SK-N-SH (cell line): ENCODE measurements around the gene COX6A1.

Experiments used
- CTCF ChIP-seq: fragments of 200-600 bp; sonication (generic); IDR thresholded peaks from 2 replicates; pipeline ENCODE4 v1.6.1; 2017; ENCODE audit warnings: antibody characterized with exemption, mild to moderate bottlenecking, moderate library complexity
- MXI1 ChIP-seq: IDR thresholded peaks from 2 replicates; pipeline ENCODE4 v1.6.1; 2012; ENCODE audit warnings: mild to moderate bottlenecking, low read depth, low read length, improper control_type of control experiment
- PBX3 ChIP-seq: IDR thresholded peaks from 2 replicates; pipeline ENCODE4; 2012
- RAD21 ChIP-seq: IDR thresholded peaks from 2 replicates; pipeline ENCODE4 v1.6.1; 2012; ENCODE audit warnings: mild to moderate bottlenecking, low read length
- RFX5 ChIP-seq: IDR thresholded peaks from 2 replicates; pipeline ENCODE4 v1.6.1; 2012; ENCODE audit warnings: mild to moderate bottlenecking, improper control_type of control experiment, low read length
- SIN3A ChIP-seq: IDR thresholded peaks from 2 replicates; pipeline ENCODE4 v1.6.1; 2012; ENCODE audit warnings: low read depth, mild to moderate bottlenecking, low read length, moderate library complexity, borderline replicate concordance
- USF2 ChIP-seq: fragments of 150-350 bp; IDR thresholded peaks from 2 replicates; pipeline ENCODE4 v1.6.1; 2017; ENCODE audit warnings: antibody characterized with exemption, low read length, low read depth, borderline replicate concordance
- YY1 ChIP-seq: IDR thresholded peaks from 2 replicates; pipeline ENCODE4 v1.4.0; 2012; ENCODE audit warnings: low read depth, mild to moderate bottlenecking
- TF ChIP-seq, protein P1 (sequence below): IDR thresholded peaks from 2 replicates; pipeline ENCODE4 v1.4.0; 2012; ENCODE audit warnings: low read depth, borderline replicate concordance

- no peak for TF ChIP-seq CTCF
- no peak for TF ChIP-seq RAD21
- no peak for TF ChIP-seq YY1
- TF ChIP-seq PBX3: no peak
- TF ChIP-seq MXI1: no peak
- TF ChIP-seq SIN3A: no peak
- TF ChIP-seq USF2: no peak
- TF ChIP-seq RFX5: no peak
- TF ChIP-seq, protein P1, sequence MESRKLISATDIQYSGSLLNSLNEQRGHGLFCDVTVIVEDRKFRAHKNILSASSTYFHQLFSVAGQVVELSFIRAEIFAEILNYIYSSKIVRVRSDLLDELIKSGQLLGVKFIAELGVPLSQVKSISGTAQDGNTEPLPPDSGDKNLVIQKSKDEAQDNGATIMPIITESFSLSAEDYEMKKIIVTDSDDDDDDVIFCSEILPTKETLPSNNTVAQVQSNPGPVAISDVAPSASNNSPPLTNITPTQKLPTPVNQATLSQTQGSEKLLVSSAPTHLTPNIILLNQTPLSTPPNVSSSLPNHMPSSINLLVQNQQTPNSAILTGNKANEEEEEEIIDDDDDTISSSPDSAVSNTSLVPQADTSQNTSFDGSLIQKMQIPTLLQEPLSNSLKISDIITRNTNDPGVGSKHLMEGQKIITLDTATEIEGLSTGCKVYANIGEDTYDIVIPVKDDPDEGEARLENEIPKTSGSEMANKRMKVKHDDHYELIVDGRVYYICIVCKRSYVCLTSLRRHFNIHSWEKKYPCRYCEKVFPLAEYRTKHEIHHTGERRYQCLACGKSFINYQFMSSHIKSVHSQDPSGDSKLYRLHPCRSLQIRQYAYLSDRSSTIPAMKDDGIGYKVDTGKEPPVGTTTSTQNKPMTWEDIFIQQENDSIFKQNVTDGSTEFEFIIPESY: no peak
Observed at GRCh38 chr12:120412421-120412820, 25.5 kb upstream of the COX6A1 start.
